Mesenteric fat pad (tissue), 1 donor: ENCODE measurements around the gene TNPO3. TPM values are rescaled to one million over a fixed set of nuclear protein-coding genes. Genes with fewer than 3 reads are reported as not detected.

Source experiments
- DNase-seq: peaks from one replicate; pipeline ENCODE4 v3.0.0-alpha.2; 2020; ENCODE audit warnings: low spot score
- long read RNA-seq: library from polyadenylated mRNA; unstranded; transcript quantifications from one replicate; pipeline ENCODE4 v2.0.0, GENCODE V29; 2020
- total RNA-seq: library from RNA; stranded (reverse); fragmentation: NEBNext Ultra II Directional; extraction: Animal tissue kit (Norgen Biotek cat#: 25700); gene quantifications from one replicate; pipeline ENCODE4 v1.2.1, GENCODE V29; 2021
- donor health status: DM: yes; HTN: yes; CAD: no.

TNPO3 gene
- 34.7 TPM for total RNA-seq
- long read RNA-seq, full-length matches to known transcripts: 24 of 44 reads
- long read RNA-seq, partial matches to known transcripts: 9 of 44 reads
- long read RNA-seq, other reads (novel, unspliced or antisense): 11 of 44 reads

DNA sequence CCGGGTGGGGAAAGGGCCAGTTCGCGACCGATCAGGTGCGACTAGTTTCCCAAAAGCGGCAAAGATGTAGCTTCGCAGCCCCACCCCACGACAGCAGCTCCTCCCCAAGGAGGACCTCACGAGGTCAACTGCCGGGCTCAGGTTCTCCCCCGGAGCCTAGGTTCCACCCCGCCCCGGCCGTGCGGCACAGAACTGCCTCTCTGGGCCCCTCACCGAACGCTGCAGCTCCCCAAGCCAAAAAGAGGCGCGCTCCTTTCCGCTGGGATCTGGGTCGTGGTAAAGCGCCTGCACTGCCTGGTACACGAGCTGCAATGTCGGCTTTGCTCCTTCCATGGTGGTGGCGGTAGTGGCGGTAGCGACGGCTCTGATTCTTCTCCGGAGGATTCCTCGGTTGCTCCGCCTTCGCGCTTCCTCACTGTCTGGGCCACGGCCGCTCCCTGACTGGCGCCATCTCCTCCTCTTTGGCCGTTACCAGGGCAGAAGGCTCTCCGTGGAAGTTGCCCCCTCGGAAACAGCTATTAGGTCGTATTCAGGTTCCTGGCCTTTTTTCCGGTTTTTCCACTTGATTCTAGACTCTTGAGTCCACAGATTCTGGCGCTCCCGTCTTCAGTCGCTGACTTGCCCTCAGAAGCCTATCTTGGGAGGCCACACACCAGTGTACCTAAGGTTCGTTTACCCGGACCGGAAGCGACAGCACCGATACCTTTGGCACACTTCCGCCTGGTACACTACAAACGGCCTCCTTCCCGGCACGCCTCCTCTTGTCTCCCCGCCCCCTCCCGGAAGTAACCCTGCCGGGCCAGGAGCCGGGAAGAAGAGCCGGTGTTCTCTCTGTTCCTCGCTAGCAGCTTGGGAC is at the start of gene TNPO3:
TSS of gene TNPO3 (minus strand) at position 674 of the 856 bp plus-strand sequence. CDS start at position 333, 341 bp downstream.
- peak; percentile 95 for DNase-seq

DNA sequence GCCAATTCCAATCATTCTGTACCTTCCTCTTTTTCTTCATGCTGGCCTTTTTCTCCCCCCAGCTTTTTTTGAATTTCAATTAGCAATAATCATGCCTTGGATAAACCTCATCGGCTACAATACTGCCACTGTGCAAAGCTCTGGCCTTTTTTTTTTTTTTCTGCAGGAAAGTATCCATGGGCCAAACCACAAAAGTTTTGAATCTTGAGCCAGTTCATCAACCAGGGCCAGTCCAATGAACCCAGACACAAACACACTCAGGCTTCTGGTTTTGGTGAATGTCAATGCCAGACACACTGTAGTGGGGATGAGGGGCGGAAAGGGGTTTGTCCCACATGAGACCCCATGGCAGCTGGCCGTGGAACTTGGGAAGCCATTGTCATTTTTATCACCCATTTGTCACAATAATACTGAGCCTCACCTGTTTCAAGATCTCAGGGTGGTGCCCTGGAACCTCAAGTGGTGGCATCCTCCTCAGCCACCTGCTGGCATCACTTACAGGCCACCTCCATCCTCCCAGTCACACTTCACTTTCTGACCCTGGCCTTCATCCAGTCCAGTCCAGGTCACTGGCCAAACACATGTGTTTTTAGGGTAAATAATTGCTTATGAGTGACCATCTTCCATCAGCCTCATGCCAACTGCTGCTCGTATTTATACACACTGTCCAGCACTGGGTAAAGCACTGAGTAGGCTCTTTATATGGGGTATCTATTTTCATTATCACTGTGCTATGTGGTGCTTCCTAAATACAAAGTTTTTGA is 48.8 kb upstream of the TNPO3 start:
- no peak for DNase-seq

DNA sequence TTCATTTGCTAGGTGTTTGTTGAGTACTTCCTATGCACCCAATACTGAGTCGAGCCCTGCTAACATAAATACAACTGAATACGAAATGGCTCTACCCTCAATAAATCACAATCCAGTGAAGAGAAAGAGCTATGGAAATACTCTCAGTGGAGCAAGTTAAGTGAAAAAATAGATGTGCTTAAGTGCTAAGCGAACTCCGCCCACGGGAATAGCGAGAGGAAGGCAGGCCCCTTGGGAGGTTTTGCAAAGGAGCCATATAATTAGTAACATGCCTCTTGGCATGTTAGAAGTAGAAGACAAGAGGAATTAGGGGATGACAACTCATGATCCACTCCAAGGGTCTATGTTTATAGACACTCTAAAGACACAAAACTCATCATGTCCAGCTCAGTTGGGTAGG is 46.8 kb upstream of the TNPO3 start:
- DNase-seq: no peak

DNA sequence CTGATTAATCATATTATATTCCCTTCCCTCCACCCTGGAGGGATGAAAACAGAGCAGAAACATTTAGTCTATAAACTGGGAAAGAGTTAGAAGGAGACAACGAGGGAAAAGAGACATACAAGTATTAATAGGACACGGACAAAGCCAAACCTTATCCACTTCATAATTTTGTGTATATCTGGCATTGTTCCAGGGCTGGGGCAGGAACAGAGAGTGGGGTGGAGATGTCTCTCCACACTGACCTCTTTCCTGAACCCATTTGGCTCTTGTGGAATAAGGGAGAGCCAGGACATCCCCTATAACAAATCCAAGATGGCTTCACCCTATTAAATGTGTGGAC is 45.9 kb upstream of the TNPO3 start:
- no peak for DNase-seq

DNA sequence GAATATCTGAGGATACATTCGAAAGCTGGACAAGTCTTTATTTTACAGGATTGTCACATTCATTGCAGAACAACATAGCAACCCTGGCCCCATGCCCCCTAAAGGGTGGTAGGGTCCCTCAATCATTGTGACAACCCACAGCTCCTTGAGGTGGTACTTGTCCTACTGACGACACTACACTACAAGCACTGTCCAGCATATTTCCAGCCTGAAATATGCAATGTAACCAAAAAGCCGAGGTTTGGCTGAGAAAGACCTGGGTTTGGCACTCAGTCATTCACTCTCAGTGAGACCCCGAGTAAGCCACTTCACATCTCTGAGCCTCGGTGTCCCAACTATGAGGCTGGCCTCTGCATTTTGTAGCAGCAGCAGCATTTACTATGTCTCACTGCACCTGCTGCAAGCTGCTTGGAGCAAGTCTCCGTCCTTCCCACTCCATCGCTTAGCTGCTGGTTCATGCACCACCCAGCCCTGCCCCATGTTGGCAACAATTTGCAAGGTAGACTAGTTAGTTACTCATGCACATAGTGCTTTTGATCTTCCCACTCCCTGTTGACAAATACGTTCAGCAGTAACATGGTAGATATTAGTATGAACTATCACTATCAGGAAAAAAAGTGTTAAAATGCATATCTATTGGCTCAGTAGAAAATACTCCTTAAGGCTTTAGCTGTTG is 43.6 kb upstream of the TNPO3 start:
- DNase-seq: no peak

DNA sequence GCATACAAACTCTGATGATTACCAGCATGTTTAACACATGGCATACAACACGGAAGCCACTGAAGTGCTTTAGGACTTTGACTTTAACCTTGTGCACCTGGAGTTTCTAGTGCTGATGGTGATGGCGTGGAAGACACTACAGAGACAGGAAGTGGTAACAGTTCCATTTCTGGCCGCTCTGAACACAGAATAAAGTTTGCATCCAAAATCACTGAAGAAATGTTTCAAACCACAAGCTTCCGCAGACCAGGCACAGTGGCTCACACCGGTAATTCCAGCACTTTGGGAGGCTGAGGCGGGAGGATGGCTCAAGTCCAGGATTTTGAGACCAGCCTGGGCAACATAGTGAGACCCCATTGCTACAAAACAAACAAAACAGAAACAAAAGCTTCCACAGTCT is 40.3 kb upstream of the TNPO3 start:
- DNase-seq: no peak

DNA sequence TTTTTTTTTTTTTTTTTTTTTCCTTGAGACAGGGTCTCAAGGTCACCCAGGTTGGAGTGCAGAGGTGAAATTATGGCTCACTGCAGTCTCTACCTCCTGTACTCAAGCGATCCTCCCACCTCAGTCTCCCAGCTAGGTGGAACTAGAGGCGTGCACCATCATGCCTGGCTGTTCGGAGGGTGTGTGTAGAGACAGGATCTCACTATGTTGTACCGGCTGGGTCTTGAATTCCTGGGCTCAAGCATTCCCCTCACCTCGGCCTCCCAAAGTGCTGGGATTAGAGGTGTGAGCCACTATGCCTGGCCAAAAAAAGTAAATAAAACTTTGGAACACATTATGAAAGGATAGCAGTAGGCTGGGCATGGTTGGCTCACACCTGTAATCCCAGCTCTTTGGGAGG is 39.6 kb upstream of the TNPO3 start:
- DNase-seq: no peak

DNA sequence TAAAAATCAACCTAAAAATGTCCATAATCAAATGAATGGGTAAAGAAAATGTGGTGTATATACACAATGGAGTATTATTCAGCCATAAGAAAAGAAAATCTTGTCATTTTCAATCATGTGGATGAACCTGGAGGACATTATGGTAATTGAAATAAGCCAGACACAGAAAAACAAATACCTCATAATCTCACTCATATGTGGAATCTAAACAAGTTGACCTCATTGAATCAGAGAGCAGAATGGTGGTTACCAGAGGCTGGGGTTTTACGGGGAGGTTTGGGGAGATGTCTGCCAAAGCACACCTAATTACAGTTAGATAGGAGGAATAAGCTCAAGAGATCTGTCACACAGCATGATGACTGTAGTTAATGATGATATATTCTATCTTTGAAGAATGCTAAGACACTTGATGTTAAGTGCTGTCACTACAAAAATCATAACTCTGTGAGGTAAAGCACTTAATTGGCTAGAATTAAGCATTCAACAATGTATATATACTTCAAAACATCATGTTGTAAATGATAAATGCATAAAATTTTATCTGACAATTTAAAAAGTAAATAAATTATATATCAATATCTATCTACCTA is 39.1 kb upstream of the TNPO3 start:
- DNase-seq: no peak

DNA sequence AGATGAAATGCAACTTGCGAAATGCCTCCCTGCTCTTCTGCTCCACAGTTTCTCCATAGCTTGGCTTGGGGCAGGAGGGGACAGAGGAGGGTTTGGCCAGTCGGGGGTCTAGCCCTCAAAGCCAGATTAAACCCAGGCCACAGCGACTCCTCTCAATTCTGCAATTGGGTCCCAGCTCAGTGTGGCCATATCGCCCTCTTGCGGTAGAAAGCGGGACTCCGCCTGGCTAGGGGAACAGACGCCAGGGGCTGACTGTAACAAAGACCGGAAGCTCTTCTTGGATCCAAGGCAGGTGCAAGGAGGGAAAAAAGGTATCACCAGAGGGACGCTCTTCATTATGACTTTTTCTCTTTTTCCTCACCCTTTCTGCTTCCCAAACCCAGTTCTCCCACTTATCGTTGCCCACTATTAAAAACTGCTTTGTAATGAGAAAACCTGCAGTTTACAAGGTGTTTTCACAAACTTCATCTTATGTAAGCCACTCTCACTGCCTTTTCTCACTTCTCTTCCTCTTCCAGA is 36.6 kb upstream of the TNPO3 start:
- DNase-seq: peak; percentile 91

DNA sequence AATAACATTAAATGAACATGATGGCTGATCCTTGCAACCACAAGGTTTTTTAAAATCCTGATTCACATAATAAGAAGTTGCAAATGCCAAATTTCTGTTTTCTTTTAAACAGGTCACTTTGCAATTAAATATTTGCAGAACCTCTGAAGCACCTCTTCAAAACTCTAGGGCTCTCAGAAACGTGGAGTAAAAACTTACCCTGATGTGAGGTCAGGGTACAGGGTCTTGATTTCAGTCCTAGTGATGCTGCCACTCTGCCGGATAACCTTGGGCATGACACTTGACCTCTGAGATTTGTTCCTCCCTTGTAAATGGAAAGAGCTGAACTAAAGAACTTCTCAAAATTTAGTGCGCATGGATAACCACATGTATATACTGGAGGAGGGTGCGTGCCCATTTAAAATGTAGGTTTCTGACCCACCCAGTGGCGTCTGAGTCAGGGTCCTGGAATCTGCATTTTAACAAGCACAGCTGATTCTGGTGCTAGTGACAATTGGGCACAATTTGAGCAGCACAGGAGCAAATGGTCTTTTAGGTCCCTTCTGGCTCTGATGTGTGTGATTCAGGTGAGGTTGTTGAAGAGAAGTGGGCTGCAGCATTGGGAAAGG is 35.5 kb upstream of the TNPO3 start:
- DNase-seq: no peak

DNA sequence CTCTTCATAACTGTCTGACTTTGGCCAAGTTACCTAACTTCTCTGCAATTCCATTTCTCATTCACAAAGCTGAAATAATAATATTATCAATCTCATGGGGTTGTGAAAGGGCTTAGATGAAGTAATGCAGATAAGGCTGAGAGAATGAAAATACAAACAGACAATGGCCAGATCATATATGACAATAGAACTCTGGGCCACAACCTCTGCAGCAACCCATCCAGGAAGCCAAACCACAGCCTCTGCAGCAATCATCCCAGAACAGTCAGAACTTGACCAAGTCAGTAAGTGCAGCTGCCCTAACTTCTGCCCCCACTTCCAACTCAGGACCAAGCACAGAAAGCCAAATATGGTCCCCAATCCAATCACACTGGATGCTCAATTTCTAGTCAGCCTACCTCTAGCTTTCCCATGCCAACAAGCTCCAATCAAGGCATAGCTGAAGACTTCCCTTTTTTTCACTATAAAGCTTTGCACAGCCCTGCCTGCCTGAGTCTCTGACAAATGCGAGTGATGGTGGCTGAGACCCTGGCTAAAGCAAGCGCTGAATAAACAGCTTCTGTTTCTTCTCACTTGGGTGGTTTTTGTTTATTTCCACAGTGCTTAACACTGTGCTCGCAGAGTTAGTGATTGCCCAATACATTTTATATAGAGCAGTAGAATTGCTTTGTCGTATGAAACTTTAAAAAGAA is 34.8 kb upstream of the TNPO3 start:
- no peak for DNase-seq

DNA sequence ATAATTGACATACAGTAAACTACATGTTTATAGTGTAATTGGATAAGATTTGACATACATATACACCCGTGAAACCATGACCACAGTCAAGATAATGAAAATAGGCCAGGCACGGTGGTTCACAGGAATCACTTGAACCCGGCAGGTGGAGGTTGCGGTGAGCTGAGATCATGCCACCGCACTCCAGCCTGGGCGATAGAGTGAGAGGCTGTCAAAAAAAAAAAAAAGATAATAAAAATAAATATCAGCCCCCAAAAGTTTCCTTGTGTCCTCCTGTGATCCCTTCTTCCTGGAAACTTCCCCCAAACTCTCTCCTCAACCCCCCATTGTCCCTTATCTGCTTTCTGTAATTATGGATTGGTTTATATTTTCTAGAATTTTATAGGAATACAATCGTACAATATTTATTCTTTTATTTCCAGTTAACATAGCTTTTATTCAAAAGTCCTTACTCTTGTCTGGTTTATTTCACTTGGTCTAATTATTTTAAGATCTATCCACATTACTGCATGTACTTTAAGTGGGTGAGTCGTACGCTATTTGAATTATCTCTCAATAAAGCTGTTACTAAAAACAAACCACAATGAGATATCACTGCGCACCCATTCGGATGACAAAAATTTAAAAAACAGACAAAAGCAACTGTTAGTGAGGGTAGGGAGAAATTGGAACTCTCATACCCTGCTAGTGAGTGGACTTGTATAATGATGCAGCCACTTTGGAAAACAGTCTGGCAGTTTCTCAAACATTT is 30.1 kb upstream of the TNPO3 start:
- no peak for DNase-seq

DNA sequence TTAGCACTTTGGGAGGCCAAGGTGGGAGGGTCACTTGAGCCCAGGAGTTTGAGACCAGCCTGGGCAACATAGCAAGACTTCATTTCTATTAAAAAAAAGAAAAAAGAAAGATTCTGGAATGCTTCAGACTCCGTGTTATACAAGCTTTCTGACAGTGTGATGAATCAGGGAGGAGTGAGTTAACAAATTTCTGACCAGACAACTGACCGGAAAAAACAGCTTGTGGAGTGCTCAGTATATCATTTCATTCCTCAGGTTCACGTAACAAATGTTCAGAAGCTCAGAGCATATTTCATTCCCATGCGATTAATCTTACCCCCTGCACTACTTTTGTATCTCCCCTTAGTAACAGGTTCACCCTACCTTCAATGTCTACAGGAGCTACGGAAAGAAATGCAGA is 28.6 kb upstream of the TNPO3 start:
- DNase-seq: no peak

DNA sequence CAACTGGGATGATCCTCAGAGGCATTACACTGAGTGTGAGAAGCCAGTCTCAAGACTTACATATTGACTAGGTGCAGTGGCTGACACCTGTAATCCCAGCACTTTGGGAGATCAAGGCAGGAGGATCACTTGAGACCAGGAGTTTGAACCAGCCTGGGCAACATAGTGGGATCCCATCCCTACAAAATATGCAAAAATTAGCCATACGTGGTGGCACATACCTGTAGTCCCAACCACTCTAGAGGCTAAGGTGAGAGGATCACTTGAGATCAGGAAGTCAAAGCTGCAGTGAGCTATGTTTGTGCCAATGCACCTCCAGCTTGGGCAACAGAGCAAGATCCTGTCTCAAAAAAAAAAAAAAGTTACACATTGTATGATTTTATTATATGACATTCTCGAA is 23.5 kb upstream of the TNPO3 start:
- no peak for DNase-seq

DNA sequence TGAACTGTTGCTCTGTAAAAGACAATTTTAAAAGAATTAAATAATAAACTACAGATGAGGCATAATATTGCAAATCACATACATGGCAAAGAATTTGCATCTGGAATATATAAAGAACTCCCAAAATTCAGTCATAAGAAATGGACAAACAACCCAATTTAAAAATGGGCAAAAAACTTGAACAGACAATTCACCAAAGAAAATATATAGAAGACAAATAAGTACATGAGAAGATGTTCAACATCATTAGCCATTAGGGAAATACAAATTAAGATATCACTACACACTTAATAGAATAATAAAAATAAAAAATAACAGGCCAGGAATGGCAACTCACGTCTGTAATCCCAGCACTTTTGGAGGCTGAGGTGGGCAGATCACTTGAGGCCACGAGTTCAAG is 22.0 kb upstream of the TNPO3 start:
- no peak for DNase-seq

DNA sequence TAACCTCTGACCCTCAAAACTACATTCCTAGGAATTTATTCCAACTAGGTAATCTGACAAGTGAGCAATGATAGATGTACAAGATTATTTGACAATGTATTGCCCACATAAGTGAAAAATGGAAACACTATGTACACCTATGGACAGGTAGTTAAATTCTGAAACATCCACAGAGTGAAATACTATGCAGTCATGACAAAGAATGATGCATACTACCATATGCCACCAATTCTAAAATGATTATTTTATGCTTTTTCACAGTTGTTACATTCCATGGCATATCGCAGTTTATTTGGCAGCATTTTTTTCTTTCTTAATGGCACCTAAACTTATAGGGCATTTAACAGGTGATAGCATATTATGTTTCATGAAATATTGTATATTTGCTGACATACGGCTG is 20.1 kb upstream of the TNPO3 start:
- DNase-seq: no peak

DNA sequence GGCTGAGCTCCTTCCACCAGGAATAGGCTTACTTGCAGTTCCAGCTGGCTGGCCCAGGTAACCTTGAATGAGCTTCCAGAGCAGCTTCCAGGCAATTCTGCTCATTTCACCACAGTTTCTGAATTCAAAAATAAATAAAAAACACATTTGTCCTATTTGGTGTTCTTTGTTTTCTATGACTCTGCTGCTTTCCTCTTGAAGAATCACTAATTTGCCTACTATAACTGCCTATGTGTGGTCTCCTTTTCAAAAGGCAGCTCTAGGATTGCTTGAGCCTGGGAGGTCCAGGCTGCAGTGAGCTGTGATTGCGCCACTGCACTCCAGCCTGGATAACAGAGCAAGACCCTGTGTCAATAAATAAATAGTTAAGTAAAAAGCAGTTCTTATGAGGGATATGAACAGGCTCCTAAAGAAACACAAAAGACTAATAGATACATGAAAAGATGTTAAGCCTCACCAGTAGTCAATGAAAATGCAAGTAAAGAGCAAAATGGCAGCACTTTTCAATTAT is 19.5 kb upstream of the TNPO3 start:
- no peak for DNase-seq

DNA sequence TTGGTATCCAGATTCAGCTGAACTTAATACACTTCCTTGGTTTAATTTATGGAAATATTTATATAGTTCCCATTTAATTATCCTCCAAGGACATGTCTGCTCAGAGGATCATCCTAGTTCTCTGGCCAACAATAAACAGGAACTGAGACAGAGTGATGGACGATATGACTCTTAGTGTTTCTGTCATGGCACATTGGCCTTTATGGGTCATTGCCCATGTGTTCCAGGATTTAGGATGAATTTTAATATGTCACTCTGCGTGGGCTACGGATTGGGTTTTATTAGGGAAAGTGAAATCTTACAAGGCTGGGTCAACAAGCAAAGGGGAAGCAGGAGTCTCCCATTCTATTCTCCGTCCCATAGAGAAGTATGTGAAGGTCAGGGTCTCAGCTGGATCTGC is 18.8 kb upstream of the TNPO3 start:
- no peak for DNase-seq

DNA sequence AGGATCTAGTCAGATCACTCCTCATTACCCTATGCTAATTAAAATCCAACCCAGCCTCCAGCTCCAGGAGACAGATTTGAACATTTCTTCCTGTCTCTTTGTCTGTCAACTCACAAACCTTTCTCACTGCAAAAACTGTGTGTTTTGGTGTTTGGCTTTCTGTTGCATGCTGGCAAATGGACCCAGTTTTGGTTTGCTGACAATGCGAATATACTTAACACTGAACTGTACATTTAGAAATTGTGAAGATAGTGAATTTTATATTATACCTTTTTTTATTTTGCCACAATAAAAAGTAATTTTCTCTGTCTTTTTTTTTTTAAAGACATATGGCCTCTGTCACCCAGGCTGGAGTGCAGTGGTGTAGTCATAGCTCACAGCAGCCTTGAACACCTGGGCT is 18.3 kb upstream of the TNPO3 start:
- DNase-seq: no peak
